ENCODE data around the gene LPAR1.

The LPAR1 gene

GRCh38 chr9:110999379-110999778 lies 38.9 kb downstream of the LPAR1 start:
- DNase-seq, result no peak

GRCh38 chr9:110997847-110998246 lies 40.4 kb downstream of the LPAR1 start:
- DNase-seq, result no peak

GRCh38 chr9:110996436-110997220 lies 41.6 kb downstream of the LPAR1 start:
- peak in 1 of 4 experiments; percentile 17 for DNase-seq

- peak in 3 of 4 experiments; percentile 15 to 56 (median 52) for DNase-seq
Observed at GRCh38 chr9:110995420-110996340, 42.6 kb downstream of the LPAR1 start.

GRCh38 chr9:110994771-110995241 lies 43.5 kb downstream of the LPAR1 start:
- DNase-seq, result peak; percentile 51 to 81 (median 70)

GRCh38 chr9:110990481-110990880 lies 47.8 kb downstream of the LPAR1 start:
- no peak for DNase-seq

GRCh38 chr9:110986529-110986928 lies 51.7 kb downstream of the LPAR1 start:
- DNase-seq, result peak in 3 of 4 experiments; percentile 7 to 59 (median 42)

GRCh38 chr9:110984890-110985437 lies 53.3 kb downstream of the LPAR1 start:
- DNase-seq, result no peak

GRCh38 chr9:110980261-110980660 lies 58.0 kb downstream of the LPAR1 start:
- DNase-seq, result no peak

GRCh38 chr9:110979636-110980035 lies 58.6 kb downstream of the LPAR1 start:
- DNase-seq, result peak in 2 of 4 experiments; percentile 14 to 33

GRCh38 chr9:110978516-110978915 lies 59.8 kb downstream of the LPAR1 start:
- no peak for DNase-seq

- DNase-seq, result no peak
Observed at GRCh38 chr9:110977259-110977709, 61.0 kb downstream of the LPAR1 start.

- DNase-seq, result peak; percentile 23 to 57 (median 42)
Observed at GRCh38 chr9:110975969-110976368, 62.3 kb downstream of the LPAR1 start.

- no peak for DNase-seq
Observed at GRCh38 chr9:110975278-110975677, 63.0 kb downstream of the LPAR1 start.

GRCh38 chr9:110971705-110972104 lies 66.6 kb downstream of the LPAR1 start:
- no peak for DNase-seq

GRCh38 chr9:110971234-110971633 lies 67.0 kb downstream of the LPAR1 start:
- no peak for DNase-seq

GRCh38 chr9:110969971-110970386 lies 68.3 kb downstream of the LPAR1 start:
- no peak for DNase-seq

GRCh38 chr9:110968096-110968495 lies 70.2 kb downstream of the LPAR1 start:
- DNase-seq, result no peak

- no peak for DNase-seq
Observed at GRCh38 chr9:110967196-110967595, 71.1 kb downstream of the LPAR1 start.

- DNase-seq, result no peak
Observed at GRCh38 chr9:110960288-110960687, 78.0 kb downstream of the LPAR1 start.

- DNase-seq, result no peak
Observed at GRCh38 chr9:110958847-110959246, 79.4 kb downstream of the LPAR1 start.

- DNase-seq, result peak in 2 of 4 experiments; percentile 21 to 53
Observed at GRCh38 chr9:110954822-110955291, 83.4 kb downstream of the LPAR1 start.

GRCh38 chr9:110952540-110952859 lies 85.8 kb downstream of the LPAR1 start:
- no peak for DNase-seq
